ENCODE measurements around the gene SPTLC2.

SPTLC2 gene

DNA sequence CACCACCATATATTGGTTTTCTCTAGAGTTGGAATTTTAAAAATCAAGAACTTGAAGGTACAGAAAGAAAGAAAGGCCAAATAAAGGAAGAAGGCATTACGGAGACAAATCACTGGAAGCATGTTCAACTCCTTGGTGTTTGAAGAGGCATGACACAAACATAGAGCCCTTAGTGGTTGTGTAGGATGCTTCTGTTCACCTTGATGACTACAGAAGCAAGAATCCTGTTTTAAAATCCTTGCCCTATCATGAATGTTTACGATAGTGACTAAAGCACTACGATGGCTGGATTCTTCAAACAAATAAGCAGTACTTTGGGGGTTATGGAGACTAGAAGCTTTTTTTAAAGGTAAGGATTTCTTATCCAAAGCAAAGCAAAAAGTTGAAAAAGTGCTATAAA is 107.6 kb downstream of the SPTLC2 start:
- Mint-ChIP-seq H3K4me1 (ENCODE audit: low read depth) (no peaks in the 10 kb centered on the region), H3K4me3 (no peak overlapping the region), H3K9me3 (no peaks in the 10 kb centered on the region), H3K27me3 (ENCODE audit: low read depth) (no peaks in the 10 kb centered on the region), H3K27ac (no peak overlapping the region), H3K36me3 (ENCODE audit: low read depth) (peaks cover 31% of the 10 kb centered on the region)
- no peak for DNase-seq (ENCODE audit: low spot score)

DNA sequence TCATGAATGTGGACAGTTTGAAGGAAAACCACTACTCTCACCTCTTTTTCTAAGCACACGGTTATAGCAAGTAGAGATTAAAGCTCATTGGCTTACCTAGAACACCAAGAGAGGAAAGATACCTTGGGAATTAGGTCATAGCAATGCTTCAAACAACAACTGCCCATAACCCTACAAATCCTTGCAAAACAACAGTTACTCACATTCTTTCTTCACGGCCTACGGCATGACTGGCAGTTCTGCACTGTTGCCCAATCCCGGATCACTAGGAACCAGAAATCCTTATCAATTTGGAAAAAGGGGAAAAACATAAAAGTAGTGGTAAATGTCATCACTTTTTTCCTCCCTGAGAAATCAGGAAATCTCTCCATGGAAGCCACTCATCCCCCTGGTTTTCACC is 108.2 kb downstream of the SPTLC2 start:
- no peak overlapping the region for H3K27ac Mint-ChIP-seq
- no peak for DNase-seq (ENCODE audit: low spot score)
- no peak overlapping the region for H3K4me3 Mint-ChIP-seq
- peaks cover 1% of the 10 kb centered on the region for H3K9me3 Mint-ChIP-seq
- no peaks in the 10 kb centered on the region for H3K4me1 Mint-ChIP-seq (ENCODE audit: low read depth)
- peaks cover 30% of the 10 kb centered on the region for H3K36me3 Mint-ChIP-seq (ENCODE audit: low read depth)
- no peaks in the 10 kb centered on the region for H3K27me3 Mint-ChIP-seq (ENCODE audit: low read depth)

DNA sequence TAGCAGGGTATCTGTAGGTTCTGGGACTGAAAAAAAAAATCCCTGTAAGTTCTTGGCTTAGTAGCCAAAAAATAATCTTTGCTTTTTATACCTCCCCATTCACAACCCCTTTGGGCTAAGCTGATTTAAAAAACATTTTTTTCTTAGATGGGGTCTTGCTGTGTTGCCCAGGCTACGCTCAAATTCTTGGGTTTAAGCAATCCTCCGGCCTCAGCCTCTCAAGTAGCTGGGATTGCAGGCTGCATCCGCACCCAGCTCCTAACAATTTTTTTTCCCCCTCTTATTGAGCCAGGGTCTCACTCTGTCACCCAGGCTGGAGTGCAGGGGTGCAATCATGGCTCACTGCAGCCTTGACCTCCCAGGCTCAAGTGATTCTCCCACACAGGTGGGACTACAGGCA is 108.7 kb downstream of the SPTLC2 start:
- Mint-ChIP-seq H3K9me3 (peaks cover 4% of the 10 kb centered on the region), H3K36me3 (ENCODE audit: low read depth) (peaks cover 30% of the 10 kb centered on the region), H3K4me3 (no peak overlapping the region), H3K27ac (no peak overlapping the region), H3K27me3 (ENCODE audit: low read depth) (no peaks in the 10 kb centered on the region), H3K4me1 (ENCODE audit: low read depth) (no peaks in the 10 kb centered on the region)
- no peak for DNase-seq (ENCODE audit: low spot score)

DNA sequence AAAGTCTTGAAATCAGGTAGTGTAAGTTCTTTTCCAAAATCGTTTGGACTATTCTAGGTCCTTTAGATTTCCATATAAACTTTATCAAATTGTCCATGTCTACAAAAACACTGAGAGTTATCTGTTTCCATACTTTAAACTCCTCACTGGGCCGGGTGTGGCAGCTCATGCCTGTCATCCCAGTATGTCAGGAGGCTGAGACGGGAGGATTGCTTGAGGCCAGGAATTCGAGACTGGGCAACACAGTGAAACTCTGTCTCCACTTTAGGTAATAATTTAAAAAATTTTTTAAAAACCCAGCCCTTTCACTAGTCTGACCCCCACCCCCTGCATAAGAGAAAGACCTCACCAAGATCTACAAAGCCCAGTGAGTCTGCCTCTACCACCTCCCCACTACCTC is 111.4 kb downstream of the SPTLC2 start:
- H3K27ac Mint-ChIP-seq = no peak overlapping the region
- no peaks in the 10 kb centered on the region for H3K4me1 Mint-ChIP-seq (ENCODE audit: low read depth)
- peaks cover 4% of the 10 kb centered on the region for H3K9me3 Mint-ChIP-seq
- H3K36me3 Mint-ChIP-seq (ENCODE audit: low read depth) = peaks cover 18% of the 10 kb centered on the region
- no peak for DNase-seq (ENCODE audit: low spot score)
- peaks cover 9% of the 10 kb centered on the region for H3K27me3 Mint-ChIP-seq (ENCODE audit: low read depth)
- H3K4me3 Mint-ChIP-seq = no peak overlapping the region

DNA sequence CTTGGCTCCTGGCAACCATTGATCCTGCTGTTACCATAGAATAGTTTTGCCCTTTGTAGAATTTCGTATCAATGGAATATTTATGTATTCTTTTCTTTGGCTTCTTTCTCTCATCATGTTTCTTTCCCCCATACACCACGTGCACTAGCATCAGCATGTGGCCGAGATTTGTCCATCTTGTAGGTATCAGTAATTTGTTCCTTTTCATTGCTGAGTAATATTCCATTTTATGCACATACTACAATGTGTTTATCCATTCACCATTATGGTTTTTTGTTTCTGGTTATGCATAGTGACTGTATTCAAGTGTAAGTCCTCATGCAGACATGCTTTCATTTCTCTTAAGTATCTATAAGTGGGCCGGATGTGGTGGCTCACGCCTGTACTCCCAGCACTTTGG is 113.3 kb downstream of the SPTLC2 start:
- Mint-ChIP-seq H3K27me3 (ENCODE audit: low read depth) (peaks cover 18% of the 10 kb centered on the region), H3K36me3 (ENCODE audit: low read depth) (peaks cover 11% of the 10 kb centered on the region)

DNA sequence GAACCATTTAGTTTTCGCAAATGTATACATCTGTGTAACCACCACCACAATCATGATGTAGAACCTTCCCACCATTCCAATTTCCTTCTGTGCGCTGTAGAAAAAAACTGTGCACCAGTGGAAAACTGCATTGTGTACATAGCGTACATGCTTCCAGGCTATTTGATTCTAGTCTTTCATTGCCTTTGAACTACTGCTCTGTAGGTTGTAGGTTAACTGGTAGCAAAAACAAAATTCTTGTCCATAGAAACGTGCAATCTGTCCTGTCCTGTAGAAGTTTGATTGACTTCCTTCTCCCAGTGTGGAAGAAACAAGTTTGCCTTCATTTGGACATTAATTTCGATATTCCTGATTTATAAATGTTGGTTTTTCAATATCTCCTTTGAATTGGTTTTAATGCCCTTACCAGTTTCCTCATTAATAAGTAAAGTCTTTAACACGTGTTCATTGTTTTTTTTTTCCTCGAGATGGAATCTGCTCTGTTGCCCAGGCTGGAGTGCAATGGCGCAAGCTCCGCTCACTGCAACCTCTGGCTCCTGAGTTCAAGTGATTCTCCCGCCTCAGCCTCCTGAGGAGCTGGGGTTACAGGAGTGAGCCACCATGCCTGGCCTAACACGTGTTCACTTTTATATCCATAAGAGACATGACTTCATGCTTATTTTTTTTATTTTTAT is 114.2 kb downstream of the SPTLC2 start:
- no peak overlapping the region for H3K27ac Mint-ChIP-seq
- peaks cover 8% of the 10 kb centered on the region for H3K36me3 Mint-ChIP-seq (ENCODE audit: low read depth)
- H3K27me3 Mint-ChIP-seq (ENCODE audit: low read depth) = peaks cover 26% of the 10 kb centered on the region
- H3K4me1 Mint-ChIP-seq (ENCODE audit: low read depth) = no peaks in the 10 kb centered on the region
- no peak for DNase-seq (ENCODE audit: low spot score)
- H3K4me3 Mint-ChIP-seq = no peak overlapping the region
- peaks cover 4% of the 10 kb centered on the region for H3K9me3 Mint-ChIP-seq

More for the DNA sequence above, 113.3 kb downstream of the SPTLC2 start:
- DNase-seq (ENCODE audit: low spot score) = no peak
- H3K27ac Mint-ChIP-seq = no peak overlapping the region
- H3K9me3 Mint-ChIP-seq = peaks cover 4% of the 10 kb centered on the region
- no peak overlapping the region for H3K4me3 Mint-ChIP-seq
- no peaks in the 10 kb centered on the region for H3K4me1 Mint-ChIP-seq (ENCODE audit: low read depth)

DNA sequence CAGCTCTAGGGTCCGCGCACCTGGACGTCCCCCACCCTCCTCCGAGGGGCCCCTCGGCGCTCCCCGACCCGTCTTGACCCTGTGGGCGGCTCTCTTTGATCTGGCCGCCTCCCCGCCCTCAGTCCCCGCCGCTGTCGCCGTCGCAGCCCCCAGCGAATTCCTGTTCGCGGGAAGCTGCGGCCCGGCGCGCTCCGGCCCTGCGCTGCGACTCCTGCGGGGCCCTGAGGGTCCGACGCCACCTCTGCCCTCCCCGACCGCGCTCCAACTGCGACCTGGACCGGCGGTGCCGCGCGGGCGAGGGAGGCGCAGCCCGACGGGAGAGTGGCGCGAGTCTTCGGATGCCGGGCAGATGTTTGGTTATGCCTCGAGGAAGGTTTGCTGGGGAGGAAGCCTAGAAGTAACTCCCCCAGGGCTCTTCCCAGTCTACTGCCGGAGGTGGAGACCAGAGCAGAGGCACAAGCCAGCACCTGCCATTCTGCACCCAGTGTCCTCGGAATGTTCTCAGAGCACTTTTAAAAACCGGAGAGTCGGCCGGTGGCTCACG is 117.4 kb downstream of the SPTLC2 start:
- H3K36me3 Mint-ChIP-seq (ENCODE audit: low read depth) = no peaks in the 10 kb centered on the region
- peaks cover 4% of the 10 kb centered on the region for H3K9me3 Mint-ChIP-seq
- H3K4me3 Mint-ChIP-seq = peak overlapping the region; percentile 34
- no peak for DNase-seq (ENCODE audit: low spot score)
- no peaks in the 10 kb centered on the region for H3K4me1 Mint-ChIP-seq (ENCODE audit: low read depth)
- H3K27ac Mint-ChIP-seq = no peak overlapping the region
- peaks cover 38% of the 10 kb centered on the region for H3K27me3 Mint-ChIP-seq (ENCODE audit: low read depth)

DNA sequence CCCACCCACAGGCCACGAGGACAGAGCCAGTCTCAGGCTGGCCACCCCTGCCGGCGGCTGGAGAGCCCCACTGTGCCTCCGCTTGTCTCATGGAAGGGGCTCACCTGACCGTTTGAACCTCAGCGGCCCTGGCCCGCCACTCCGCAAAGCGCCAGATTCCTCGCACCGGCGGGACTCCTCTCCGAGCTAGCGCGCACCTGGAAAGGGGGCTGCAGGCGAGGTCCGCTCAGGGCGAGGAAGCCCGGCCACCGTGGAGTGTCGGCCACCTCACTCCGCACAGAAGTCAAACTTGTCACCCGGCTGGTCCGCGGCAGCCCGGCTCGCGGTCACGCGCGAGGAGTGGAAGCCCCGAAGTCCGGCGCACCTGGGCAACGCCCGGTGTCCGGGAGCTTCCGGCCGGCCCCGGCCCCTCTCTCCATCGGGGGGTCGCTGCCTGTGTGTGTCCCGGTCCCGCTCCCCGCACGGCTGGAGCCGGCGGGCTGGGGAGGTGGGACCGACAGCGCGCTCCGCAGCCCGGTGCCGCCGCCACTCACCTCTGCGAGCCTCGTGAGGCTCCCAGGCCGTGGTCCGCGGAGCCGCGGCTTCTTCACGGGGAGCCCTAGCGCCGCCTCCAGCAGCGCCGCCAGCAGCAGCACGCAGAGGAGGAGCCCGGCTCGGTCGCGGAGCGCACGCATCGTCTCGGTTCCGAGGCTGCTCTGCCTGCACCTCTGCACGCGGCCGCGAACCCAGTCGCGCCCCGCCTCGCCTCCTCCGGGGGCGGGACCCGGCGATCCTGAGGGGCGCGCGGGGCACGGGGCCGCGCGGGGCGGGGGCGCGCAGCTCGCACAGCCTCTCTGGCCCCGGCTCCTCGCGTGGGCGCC is 118.1 kb downstream of the SPTLC2 start, which contains the start of gene ISM2:
Gene ISM2, minus strand, starts transcription at position 697 of the 860 bp plus-strand sequence. Its CDS starts 23 bp downstream, at position 674.
- Mint-ChIP-seq H3K27me3 (ENCODE audit: low read depth) (peaks cover 38% of the 10 kb centered on the region), H3K4me3 (peak within 1 kb of the TSS; percentile 60), H3K4me1 (ENCODE audit: low read depth) (no peaks in the 10 kb centered on the region), H3K36me3 (ENCODE audit: low read depth) (no peaks in the 10 kb centered on the region), H3K27ac (no peak within 1 kb of the TSS), H3K9me3 (peaks cover 4% of the 10 kb centered on the region)
- peak; percentile 39 for DNase-seq (ENCODE audit: low spot score)

DNA sequence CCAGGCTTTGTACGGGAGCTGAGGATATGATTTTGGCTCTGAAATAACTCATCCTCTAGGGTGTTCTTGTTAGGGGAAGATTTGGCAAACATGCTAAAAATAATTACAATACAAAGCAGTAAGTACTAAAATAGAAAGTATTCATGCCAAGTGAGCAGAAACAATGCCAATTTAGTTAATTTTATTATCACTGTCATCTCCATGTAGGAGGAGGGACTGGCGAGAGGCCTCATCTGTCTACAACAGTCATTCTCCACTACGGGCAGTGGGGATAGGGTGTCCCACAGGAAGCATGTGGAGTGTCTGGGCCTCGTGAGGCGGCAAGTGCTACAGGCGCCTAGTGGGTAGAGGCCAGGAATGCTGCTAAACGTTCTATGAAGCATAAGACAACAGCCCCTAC is 121.1 kb downstream of the SPTLC2 start:
- no peak overlapping the region for H3K4me3 Mint-ChIP-seq
- DNase-seq (ENCODE audit: low spot score) = no peak
- H3K27ac Mint-ChIP-seq = no peak overlapping the region
- H3K4me1 Mint-ChIP-seq (ENCODE audit: low read depth) = no peaks in the 10 kb centered on the region
- peaks cover 32% of the 10 kb centered on the region for H3K27me3 Mint-ChIP-seq (ENCODE audit: low read depth)
- no peaks in the 10 kb centered on the region for H3K9me3 Mint-ChIP-seq
- H3K36me3 Mint-ChIP-seq (ENCODE audit: low read depth) = no peaks in the 10 kb centered on the region

DNA sequence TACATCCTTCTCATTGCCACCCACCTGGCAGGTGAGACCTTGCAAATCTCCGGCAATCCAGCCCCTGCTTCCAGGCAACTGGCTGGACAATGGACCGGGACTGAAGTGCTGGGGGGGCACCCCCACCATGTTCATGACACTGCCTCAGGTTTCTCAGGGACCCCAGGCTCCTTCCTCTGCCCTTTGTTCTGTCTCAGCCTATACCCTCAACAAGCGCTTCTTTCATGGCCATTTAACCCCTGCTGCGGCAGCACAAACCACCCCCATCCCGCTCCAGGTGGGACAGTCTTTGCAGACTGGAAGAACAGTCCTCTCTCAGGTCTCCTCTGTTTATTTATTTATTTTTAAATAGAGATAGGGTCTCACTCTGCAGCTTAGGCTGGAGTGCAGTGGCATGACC is 125.4 kb downstream of the SPTLC2 start:
- Mint-ChIP-seq H3K9me3 (no peaks in the 10 kb centered on the region), H3K4me3 (no peak overlapping the region), H3K27me3 (ENCODE audit: low read depth) (peaks cover 6% of the 10 kb centered on the region), H3K36me3 (ENCODE audit: low read depth) (no peaks in the 10 kb centered on the region), H3K4me1 (ENCODE audit: low read depth) (no peaks in the 10 kb centered on the region), H3K27ac (no peak overlapping the region)
- no peak for DNase-seq (ENCODE audit: low spot score)

DNA sequence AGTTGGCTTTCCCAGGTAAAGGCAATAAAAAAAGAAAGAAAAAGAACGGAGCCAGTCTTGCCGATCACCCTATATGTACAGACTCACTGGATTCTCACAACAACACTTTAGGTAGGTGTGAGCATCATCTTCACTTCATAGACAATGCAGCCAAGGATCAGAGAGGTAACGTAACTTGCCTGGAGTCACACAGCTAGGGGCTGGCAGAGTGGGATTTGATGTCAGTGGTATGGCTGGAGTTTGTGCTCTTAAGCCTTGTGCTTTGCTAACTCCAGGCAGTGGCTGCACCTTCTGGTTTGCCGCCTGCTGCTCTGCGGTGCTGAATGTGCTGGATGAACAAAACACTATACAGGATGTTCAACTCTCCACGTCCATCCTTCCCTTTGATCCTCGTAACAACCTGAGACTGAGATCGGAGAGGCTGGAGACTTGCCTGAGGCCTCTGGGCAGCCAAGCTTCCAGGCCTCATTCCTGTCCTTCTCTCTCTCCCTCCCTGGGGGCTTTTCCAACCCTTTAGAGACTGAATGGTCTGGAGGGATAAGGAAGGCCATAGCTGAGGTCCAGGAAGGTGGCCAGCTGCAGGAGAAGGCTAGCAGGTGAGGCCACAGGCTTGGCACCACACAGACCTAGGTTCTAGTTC is 126.0 kb downstream of the SPTLC2 start:
- H3K9me3 Mint-ChIP-seq = no peaks in the 10 kb centered on the region
- peaks cover under 1% of the 10 kb centered on the region for H3K27me3 Mint-ChIP-seq (ENCODE audit: low read depth)
- DNase-seq (ENCODE audit: low spot score) = no peak
- no peaks in the 10 kb centered on the region for H3K4me1 Mint-ChIP-seq (ENCODE audit: low read depth)
- H3K4me3 Mint-ChIP-seq = no peak overlapping the region
- H3K27ac Mint-ChIP-seq = no peak overlapping the region
- no peaks in the 10 kb centered on the region for H3K36me3 Mint-ChIP-seq (ENCODE audit: low read depth)

DNA sequence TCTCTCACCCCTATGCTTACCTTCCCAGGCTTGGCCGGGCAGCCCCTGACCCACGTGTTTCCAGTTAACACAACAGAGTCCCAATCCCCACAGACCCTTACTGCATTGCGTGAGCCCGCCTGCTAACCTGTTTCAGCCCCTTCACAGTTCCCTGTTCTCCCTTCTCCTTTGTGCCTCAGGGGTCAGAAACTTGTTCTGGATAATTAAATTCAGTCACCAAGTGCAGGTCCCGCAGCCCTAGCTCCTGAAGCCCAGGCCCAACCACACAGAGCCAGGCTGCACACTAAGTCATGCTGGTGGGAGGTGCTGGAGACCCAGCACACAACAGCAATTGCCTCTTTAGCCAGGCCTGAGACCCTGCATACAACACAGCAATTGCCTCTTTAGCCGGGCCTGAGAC is 127.4 kb downstream of the SPTLC2 start:
- DNase-seq (ENCODE audit: low spot score) = no peak
- H3K4me3 Mint-ChIP-seq = no peak overlapping the region
- no peaks in the 10 kb centered on the region for H3K9me3 Mint-ChIP-seq
- no peaks in the 10 kb centered on the region for H3K36me3 Mint-ChIP-seq (ENCODE audit: low read depth)
- no peaks in the 10 kb centered on the region for H3K27me3 Mint-ChIP-seq (ENCODE audit: low read depth)
- H3K4me1 Mint-ChIP-seq (ENCODE audit: low read depth) = no peaks in the 10 kb centered on the region
- no peak overlapping the region for H3K27ac Mint-ChIP-seq

DNA sequence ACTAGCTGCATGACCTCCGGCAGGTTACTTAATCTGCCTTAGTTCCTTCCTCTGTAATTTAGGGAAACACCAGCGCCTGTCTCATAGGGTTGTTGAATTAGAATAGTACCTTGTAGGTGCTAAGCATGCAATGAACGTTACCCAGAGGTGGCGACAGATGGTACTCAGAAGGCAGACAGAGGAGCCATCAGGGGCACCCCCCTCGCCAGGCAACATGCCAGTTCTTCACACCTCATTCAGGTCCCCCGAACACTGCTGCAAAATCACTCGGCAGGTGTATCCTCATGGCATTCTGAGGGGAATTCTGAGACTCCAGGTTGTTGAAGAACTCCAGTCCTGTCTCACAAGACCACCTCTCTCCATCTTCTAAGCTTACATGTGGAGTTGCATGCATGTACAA is 127.9 kb downstream of the SPTLC2 start:
- no peaks in the 10 kb centered on the region for H3K36me3 Mint-ChIP-seq (ENCODE audit: low read depth)
- no peaks in the 10 kb centered on the region for H3K27me3 Mint-ChIP-seq (ENCODE audit: low read depth)
- H3K4me3 Mint-ChIP-seq = no peak overlapping the region
- no peak overlapping the region for H3K27ac Mint-ChIP-seq
- DNase-seq (ENCODE audit: low spot score) = no peak
- no peaks in the 10 kb centered on the region for H3K4me1 Mint-ChIP-seq (ENCODE audit: low read depth)
- no peaks in the 10 kb centered on the region for H3K9me3 Mint-ChIP-seq
